Activated CD8-positive, alpha-beta memory T cell treated with anti-CD3 and anti-CD28 coated beads for 4 hours (primary cell): ENCODE results near the gene RNF168.
"Not testable (repeated sequence)": the region's sequence is repeated elsewhere in the genome, so short reads cannot be mapped to it uniquely, and the experiment has no call there.

ENCODE experiments used
- DNase-seq, 2 donors: peaks; one replicate each; pipeline ENCODE4 v3.0.0-alpha.2; 2020; ENCODE audit warnings: low read depth in 2 of 2

Gene RNF168

DNA sequence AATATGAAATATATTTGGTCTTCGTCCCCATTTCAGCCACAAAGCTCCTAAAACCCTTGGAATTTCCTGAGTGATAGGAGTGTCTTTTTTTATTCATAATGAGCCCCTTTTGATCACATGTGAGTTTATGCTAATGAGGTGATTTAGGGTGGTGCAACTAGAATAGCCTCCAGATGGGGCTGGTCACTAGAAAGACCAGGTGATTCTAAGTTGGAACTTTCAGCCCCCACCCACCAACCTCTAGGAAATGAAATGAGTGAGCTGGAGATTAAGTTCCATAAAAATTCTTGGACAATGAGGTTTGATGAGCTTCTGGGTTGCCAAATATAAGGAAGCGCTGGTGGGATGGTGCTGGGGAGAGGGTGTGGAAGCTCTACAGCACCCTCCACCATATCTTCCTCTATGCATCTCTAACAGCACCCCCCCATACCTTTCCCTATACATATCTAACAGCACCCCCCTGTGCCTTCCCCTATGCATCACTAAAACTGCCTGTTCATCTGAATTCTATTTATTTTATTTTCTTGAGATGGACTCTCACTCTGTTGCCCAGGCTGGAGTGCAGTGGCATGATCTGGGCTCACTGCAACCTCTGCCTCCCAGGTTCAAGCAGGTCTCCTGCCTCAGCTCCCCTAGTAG, 13.7 kb upstream of the RNF168 start:
- DNase-seq = no peak

DNA sequence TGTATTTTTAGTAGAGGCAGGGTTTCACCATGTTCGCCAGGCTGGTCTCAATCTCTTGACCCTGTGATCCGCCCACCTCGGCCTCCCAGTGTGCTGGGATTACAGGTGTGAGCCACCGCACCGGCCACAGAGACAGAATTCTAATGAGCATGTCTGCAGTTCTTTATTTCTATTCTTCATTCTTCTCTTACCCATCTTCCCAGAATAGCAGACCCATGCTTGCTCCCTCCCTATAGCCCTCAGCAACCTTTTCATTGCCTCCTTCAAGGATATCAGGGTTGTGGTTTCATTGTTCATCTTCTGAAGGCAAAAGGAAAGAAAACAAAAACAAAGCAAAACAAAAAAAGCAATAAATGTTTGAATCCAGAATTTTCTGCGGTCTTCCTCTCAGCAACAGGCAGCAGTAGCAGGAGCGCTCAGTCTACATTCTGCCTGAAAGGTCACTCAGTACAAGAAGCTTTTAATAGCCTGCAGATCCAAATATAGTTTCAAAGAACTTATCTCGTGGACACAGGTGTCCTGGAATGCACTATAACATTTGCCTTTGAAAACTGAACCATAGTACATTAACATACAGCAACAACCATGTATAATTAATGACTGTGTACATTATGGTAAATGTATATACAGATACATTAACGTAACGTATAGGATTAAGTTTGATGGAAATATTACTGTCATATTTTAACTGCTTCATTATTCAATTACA, 11.5 kb upstream of the RNF168 start, which contains the start of gene SMCO1:
Gene SMCO1, minus strand, starts transcription at position 434 of the 709 bp plus-strand sequence. Its CDS starts 137 bp downstream, at position 297.
- DNase-seq = no peak

DNA sequence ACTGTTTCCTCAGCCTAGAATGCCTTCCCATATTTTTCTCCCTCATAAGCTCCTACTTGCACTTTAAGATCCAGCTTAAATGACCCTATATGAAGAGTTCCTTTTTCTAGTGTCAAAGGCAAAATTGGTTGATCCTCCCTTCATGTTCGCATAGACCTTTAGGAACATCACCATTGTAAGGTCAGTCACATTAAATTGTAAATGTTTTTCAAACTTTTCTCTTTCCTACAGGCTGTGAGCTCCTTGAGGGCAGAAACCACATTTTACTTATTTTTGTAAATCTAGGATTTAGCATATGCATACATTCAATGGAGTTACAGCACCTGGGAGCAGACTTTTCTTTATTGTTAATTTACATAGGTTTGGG, 10.8 kb upstream of the RNF168 start:
- DNase-seq = no peak

DNA sequence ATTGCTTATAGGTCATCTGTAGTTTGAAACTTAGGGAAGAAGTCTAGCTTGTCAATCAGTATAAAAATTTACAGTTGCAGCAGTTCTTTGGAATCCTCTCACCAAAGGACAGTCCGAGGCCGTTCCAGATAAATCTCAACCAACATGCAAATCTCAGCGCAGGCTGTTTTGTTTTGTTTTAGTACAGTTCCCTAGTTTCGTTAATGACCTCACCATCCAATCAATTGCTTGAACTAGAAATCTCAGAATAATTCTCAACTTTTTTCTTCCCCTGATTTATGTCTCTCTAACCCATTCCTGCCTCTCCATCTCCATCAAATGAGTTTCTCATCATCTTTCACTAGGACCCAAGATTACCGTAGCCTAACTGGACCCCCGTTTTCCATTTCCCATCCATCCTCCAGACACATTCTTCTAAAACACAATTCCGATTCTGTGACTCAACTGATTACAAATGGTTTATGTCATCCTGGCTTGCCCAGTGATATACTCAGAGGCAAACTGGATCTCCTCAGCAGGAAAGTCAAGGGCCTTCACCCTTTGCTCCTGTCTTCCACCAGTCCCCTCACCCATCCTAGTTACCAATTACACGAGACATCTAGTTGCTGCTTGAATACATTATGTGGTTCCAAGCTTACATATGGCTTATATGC, 10.3 kb upstream of the RNF168 start:
- DNase-seq = no peak

DNA sequence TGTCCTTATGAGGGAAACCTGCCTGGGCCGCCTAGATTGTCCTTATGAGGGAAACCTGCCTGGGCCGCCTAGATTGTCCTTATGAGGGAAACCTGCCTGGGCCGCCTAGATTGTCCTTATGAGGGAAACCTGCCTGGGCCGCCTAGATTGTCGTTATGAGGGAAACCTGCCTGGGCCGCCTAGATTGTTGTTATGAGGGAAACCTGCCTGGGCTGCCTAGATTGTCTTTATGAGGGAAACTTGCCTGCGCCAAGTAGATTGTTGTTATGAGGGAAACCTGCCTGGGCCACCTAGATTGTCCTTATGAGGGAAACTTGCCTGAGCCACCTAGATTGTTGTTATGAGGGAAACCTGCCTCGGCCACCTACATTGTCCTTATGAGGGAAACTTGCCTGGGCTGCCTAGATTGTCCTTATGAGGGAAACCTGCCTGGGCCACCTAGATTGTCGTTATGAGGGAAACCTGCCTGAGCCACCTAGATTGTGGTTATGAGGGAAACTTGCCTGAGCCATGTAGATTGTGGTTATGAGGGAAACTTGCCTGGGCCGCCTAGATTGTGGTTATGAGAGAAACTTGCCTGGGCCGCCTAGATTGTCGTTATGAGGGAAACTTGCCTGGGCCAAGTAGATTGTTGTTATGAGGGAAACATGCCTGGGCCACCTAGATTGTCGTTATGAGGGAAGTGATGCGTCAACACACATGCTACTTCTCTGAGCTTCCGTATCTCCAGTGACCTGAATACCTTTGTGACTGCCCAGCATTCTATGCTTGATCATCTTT, 8.3 kb upstream of the RNF168 start:
- not testable (repeated sequence) for DNase-seq

DNA sequence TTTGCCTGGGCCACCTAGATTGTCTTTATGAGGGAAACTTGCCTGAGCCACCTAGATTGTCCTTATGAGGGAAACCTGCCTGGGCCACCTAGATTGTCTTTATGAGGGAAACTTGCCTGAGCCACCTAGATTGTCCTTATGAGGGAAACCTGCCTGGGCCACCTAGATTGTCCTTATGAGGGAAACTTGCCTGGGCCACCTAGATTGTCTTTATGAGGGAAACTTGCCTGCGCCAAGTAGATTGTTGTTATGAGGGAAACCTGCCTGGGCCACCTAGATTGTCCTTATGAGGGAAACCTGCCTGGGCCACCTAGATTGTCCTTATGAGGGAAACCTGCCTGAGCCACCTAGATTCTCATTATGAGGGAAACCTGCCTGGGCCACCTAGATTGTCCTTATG, 7.5 kb upstream of the RNF168 start:
- not testable (repeated sequence) for DNase-seq

DNA sequence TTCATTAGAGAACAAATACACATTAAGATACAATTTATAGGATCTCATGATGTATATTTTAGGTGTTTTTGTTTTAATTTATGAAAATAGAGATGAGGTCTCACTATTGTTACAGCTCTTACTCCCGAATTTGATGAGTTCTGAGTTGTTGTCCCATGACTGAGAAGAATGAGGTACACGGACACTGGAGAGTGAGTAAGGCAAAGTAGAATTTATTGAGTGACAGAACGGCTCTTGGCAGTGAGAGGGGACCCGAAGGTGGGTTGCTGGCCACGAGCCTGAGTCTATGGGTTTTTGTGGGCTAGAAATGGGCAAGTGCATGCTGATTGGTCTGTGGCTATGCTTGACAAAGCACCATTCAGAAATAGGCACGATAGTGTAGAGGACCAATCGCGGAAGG, 3.1 kb upstream of the RNF168 start:
- no peak for DNase-seq

DNA sequence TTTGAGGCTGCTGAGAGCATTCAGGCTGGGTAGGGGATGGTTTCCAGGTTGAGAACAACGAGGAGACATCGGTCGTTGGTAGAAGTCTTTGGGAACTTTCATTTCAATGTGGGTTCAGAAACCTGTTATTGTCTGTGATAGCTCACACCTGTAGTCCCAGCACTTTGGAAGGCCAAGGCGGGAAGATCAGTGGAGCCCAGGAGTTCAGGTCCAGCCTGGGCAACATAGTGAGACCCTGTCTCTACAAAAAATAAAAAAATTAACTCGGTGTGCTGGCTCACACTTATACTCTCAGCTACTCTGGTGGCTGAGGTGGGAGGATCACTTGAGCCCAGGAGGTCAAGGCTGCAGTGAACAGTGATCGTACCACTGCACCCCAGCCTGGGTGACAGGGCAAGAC, 988 bp upstream of the RNF168 start:
- DNase-seq = no peak

DNA sequence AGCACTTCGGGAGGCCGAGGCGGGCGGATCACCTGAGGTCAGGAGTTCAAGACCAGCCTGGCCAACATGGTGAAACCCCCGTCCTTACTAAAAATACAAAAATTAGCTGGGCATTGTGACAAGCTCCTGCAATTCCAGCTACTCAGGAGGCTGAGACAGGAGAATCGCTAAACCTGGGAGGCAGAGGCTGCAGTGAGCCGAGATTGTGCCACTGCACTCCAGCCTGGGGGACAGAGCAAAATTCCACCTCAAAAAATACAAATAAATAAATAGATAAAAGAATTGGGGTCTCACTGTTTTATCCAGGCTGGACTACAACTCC, 470 bp upstream of the RNF168 start:
- not testable (repeated sequence) for DNase-seq

DNA sequence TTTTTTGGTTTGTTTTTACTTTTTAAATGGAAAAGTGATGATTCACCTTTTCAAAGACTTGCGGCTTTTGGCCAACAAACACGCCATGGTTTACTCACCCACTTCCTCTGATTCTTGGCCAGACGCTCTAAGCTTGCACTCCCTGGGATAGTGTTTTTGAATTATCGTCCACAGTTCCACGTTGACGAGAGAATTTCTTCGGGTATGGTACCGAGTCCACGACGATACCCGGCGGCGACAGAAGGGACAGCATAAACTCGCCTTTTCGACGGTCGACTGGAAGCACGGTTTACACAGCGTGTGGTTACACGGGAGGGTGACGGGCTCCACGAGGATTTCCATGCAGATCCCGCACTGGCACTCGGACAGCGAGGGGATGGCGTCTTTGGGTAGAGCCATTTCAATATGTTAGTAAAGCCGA, 783 bp downstream of the RNF168 start:
- peak; percentile 18 to 47 for DNase-seq

DNA sequence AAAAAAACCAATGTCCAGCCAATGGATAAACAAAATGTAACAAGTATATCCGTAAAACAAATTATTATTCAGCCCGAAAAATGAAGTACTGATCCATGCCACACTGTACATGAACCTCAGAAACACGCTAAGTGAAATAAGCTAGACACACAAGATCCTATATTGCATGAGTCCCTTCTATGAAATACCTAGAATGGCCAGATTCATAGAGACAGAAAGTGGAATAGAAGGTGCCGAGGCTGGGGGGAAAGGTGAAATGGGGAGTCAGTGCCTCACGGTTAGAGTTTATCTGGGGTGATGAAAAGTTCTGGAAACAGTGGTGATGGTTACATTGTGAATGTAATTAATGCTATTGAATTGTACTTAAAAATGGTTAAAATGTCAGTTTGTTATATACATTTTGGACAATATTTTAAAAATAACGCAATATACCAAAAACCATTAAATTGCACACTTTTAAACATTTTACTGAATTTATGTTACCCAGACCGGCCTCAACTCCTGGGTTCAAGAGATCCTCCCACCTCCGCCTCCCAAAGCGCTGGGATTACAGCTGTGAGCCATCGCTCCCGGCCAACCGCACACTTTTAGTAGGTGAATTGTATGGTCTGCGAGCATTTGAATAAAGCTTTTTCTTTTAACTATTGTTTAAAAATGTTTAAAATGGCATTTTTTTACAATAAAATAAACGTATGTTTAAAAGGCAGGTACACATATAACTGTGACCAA, 2.1 kb downstream of the RNF168 start:
- no peak for DNase-seq

DNA sequence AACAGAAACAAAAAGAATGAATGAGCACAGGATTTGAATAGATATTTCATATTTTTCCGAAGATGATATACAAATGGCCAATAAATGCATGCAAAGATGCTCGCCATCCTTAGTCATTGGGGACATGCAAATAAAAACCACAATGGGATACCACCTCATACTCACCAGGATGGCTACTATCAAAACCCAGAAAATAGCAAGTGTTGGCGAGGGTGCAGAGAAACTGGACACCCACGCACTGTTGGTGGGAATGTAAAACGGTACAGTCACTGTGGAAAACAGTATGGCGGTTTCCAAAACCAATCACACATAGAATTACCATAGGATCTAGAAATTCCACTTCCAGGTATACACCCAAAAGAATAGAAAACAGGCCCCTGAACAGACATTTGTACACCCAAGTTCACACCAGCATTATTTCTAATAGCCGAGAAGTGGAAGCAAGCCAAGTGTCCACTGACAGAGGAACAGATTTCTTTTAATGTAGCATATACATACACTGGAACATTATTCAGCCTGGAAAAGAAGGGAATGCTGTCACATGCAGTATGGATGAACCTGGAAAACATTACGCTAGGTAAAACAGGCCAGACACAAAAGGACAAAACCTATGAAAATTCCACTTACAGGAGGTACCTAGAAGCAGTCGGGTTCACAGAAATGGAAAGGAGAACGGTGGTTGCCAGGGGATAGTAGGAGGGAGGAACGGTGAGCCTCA, 3.6 kb downstream of the RNF168 start:
- no peak for DNase-seq

DNA sequence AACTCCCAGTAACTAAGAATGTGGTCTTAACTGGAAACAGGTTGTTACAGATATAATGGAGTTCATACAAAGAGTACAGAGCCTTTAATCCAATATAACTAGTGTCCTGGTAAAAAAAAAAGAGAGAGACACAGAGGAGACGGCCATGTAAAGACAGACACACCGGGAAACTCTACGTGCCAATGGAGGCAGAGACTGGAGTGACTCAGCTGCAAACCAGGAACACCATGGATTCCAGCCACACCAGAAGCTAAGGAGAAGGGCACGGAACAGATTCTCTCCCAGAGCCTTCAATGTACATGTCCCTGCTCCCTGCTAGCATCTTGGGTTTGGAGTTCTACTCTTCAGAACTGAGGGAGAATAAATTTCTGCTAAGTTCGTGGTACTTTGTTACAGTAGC, 4.5 kb downstream of the RNF168 start:
- no peak for DNase-seq

DNA sequence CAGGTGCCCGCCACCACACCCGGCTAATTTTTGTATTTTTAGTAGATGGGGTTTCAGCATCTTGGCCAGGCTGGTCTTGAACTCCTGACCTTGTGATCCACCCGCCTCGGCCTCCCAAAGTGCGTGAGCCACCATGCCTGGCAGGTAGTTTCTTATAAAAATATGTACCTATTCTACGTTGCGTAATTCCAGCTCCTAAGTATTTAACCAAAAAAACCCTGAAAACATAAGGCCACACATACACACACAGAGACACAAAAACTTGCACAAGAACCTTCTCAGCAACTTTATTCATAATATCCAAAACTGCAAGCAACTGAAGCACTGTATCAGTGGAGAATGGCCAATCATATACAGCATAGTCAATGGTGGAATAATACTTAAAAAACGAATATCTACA, 5.3 kb downstream of the RNF168 start:
- no peak for DNase-seq

DNA sequence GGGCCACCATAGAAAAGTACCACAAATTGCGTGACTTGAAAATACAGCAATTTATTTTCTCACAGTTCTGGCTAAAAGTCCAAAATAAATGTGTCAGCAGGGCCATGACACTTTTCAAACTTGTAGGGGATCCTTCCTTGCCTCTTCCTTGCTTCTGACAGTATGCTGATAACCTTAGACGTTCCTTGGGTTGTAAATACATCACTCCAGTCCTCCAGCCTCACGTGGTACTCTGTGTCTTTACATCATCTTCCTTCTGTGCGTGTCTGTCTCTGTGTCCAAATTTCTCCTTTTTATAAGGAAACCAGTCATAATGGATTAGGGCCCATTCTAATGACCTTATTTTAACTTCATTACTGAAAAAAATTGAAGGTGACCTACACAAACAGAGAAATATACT, 7.4 kb downstream of the RNF168 start:
- DNase-seq = no peak

DNA sequence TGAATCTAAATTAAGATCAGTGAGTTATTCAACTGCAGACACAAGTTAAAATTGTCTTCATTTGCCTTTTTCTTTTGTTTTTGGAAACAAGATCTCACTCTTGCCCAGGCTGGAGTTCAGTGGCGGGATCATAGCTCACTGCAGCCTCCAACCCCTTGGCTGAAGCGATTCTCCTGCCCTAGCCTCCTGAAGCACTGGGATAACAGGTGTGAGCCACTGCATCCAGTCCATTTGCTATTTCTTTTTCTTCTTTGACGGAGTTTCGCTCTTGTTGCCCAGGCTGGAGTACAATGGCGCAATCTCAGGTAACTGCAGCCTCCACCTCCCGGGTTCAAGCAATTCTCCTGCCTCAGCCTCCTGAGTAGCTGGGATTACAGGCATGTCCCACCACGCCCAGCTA, 10.3 kb downstream of the RNF168 start:
- DNase-seq = no peak

DNA sequence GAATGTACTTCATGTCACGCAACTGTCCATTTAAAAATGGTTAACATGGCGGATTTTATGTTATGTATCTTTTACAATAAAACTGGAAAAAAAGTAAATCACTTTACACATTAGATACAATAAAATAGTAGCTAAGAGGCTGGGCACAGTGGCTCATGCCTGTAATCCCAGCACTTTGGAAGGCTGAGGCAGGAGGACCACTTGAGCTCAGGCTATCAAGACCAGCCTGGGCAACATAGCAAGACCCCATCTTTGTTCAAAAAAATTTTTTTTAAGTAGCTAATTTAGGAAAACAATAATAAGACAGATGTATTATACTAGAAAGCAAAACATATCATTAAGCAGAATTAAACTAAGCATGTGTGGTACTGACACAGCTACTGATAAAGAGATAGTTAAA, 11.5 kb downstream of the RNF168 start:
- DNase-seq = no peak

DNA sequence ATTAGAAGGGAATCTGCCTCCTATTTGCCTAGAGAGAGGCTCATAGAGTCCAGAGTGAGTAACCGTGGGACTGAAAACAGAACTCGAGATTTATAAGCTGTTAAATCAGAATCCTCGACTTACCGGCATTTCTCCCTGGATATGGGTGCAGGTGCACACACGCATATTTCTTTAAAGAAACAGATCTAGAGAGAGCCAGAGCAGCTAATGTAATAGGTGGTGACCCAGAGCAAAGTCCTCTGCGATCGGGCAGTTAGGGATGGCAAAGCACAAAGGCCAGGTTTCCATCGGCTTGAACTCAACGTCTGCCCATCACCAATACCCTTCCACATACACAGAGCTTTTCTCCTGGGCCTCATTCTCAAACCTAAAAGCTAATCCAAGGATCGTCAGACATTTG, 13.8 kb downstream of the RNF168 start:
- DNase-seq = no peak

DNA sequence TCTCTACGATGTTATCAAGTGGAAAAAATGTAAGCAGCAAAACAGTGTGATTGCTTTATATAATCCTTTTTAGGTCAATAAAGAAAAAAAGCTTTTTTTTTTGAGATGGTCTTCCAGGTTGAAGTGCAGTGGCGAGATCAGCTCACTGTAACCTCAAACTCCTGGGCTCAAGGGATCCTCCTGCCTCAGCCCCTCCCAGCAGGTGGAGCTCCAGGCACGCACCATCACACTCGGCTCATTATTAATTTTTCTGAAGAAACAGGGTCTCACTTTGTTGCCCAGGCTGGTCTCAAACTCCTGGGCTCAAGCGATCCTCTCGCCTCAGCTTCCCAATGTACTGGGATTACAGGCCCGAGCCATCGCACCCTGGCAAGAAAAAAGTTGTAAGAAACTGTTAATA, 17.3 kb downstream of the RNF168 start:
- DNase-seq = no peak

DNA sequence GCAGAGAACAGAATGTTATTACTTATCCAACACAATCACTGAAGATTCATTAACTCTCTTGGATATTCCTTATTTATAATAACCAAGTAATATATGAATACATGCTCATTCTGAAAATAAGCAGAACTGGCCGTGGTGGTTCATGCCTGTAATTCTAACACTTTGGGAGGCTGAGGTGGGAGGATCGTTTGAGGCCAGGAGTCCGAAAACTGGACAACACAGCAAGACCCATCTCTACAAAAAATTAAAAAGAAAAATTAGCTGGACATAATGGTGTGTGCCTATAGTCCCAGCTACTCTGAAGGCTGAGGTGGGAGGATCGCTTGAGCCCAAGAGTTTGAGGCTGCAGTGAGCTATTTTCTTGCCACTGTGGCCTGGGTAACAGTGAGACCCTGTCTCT, 25.9 kb downstream of the RNF168 start:
- no peak for DNase-seq

DNA sequence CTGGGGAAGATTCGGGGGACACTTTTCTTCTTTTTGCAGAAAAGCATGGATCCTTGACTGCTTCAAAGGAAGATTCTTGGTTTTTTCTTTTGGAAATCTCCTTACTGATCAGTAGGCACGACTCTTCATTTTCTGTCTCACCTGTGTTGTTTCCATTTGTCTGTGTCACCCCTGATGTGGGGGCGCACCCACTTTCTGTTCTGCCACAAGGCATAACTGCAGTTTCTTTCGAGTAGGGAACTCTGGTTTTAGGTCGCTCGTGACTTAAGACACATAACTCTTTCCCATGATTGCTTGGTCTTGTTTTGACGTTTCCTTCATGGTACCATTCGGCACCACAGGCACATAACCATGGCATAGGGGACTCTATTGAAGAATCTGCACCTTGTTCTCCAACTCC, 31.3 kb downstream of the RNF168 start:
- no peak for DNase-seq
